GM19372 (cell line): ENCODE data around the gene KDM5C.

Experiments
- ATAC-seq: cut with Tn5 transposase; IDR thresholded peaks from one replicate; pipeline ENCODE4 v1.9.1; 2021; ENCODE audit warnings: mild to moderate bottlenecking, low read depth, moderate library complexity; ENCODE audit not compliant: unreplicated experiment

KDM5C gene

GRCh38 chrX:53224860-53225797 lies at the start of gene KDM5C:
KDM5C (minus strand) TSS chrX:53225207; CDS start chrX:53224889, 318 bp downstream.
- no peak for ATAC-seq

GRCh38 chrX:53272808-53273337 lies 47.9 kb upstream of the KDM5C start:
- no peak for ATAC-seq

- ATAC-seq = no peak
Observed at GRCh38 chrX:53269536-53270107, 44.6 kb upstream of the KDM5C start.

- ATAC-seq = no peak
Observed at GRCh38 chrX:53268173-53268572, 43.2 kb upstream of the KDM5C start.

GRCh38 chrX:53266914-53267313 lies 41.9 kb upstream of the KDM5C start:
- no peak for ATAC-seq

- no peak for ATAC-seq
Observed at GRCh38 chrX:53265771-53266574, 41.0 kb upstream of the KDM5C start.

GRCh38 chrX:53263597-53264094 lies 38.6 kb upstream of the KDM5C start:
- ATAC-seq = no peak

- ATAC-seq = no peak
Observed at GRCh38 chrX:53262918-53263394, 37.9 kb upstream of the KDM5C start.

- ATAC-seq = no peak
Observed at GRCh38 chrX:53262189-53262917, 37.3 kb upstream of the KDM5C start.

GRCh38 chrX:53261355-53261972 lies 36.5 kb upstream of the KDM5C start:
- ATAC-seq = no peak

- no peak for ATAC-seq
Observed at GRCh38 chrX:53260836-53261235, 35.8 kb upstream of the KDM5C start.

GRCh38 chrX:53257670-53258423 lies 32.8 kb upstream of the KDM5C start:
- no peak for ATAC-seq

GRCh38 chrX:53257166-53257565 lies 32.2 kb upstream of the KDM5C start:
- ATAC-seq = no peak

- no peak for ATAC-seq
Observed at GRCh38 chrX:53256446-53257041, 31.5 kb upstream of the KDM5C start.

- ATAC-seq = no peak
Observed at GRCh38 chrX:53255738-53256191, 30.8 kb upstream of the KDM5C start.

- ATAC-seq = no peak
Observed at GRCh38 chrX:53254570-53255461, 29.8 kb upstream of the KDM5C start.
